Measurements from ENCODE around the gene TMED6.

DNA sequence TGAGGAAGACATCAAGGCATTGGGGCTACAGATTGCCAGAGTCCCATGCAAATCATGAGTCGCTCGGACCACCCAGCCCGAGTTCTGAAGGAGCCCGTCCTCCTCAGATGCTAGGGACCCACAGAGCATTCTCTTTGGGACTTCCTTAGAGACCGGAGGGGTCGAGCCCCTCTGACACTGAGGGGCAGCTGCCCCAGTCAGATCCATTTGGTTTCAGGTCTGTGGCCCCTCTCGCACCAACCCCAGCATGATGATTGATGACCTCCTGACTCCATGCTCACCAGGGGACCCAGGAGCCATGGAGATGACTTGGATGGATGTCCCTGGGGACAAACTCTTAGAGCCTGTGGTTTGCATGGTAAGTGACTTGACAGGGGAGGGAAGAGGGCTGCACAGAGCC lies 29.2 kb downstream of the TMED6 start:
- TF ChIP-seq, protein P1, sequence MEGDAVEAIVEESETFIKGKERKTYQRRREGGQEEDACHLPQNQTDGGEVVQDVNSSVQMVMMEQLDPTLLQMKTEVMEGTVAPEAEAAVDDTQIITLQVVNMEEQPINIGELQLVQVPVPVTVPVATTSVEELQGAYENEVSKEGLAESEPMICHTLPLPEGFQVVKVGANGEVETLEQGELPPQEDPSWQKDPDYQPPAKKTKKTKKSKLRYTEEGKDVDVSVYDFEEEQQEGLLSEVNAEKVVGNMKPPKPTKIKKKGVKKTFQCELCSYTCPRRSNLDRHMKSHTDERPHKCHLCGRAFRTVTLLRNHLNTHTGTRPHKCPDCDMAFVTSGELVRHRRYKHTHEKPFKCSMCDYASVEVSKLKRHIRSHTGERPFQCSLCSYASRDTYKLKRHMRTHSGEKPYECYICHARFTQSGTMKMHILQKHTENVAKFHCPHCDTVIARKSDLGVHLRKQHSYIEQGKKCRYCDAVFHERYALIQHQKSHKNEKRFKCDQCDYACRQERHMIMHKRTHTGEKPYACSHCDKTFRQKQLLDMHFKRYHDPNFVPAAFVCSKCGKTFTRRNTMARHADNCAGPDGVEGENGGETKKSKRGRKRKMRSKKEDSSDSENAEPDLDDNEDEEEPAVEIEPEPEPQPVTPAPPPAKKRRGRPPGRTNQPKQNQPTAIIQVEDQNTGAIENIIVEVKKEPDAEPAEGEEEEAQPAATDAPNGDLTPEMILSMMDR (IDR thresholded peaks at IDR 0.05) = no peak
- no peak for TF ChIP-seq POLR2A (IDR thresholded peaks at IDR 0.05)

All from vagina (tissue), 2 donors.